Measurements from ENCODE around the gene EAPP.
A peak's percentile ranks its signal among the peaks of the same experiment; 100 is the strongest.
"Not testable (repeated sequence)": the region's sequence is repeated elsewhere in the genome, so short reads cannot be mapped to it uniquely, and the experiment has no call there.

The EAPP gene

GRCh38 chr14:34507459-34507858 lies 32.0 kb downstream of the EAPP start:
- H3K36me3 Mint-ChIP-seq (ENCODE audit: low read depth): no peaks in the 10 kb centered on the region
- H3K4me1 Mint-ChIP-seq: peaks cover 6% of the 10 kb centered on the region
- no peaks in the 10 kb centered on the region for H3K27me3 Mint-ChIP-seq (ENCODE audit: low read depth)
- H3K4me3 Mint-ChIP-seq: no peak overlapping the region
- TF ChIP-seq CTCF (IDR thresholded peaks at IDR 0.05; ENCODE audit: unreplicated experiment in 3 of 3): no peak
- H3K27ac Mint-ChIP-seq: no peak overlapping the region
- no peaks in the 10 kb centered on the region for H3K9me3 Mint-ChIP-seq

- H3K9me3 Mint-ChIP-seq; H3K27me3 Mint-ChIP-seq (ENCODE audit: low read depth); H3K27ac Mint-ChIP-seq; H3K4me3 Mint-ChIP-seq; H3K36me3 Mint-ChIP-seq (ENCODE audit: low read depth): not testable (repeated sequence)
- H3K4me1 Mint-ChIP-seq: peaks cover 12% of the 10 kb centered on the region
Measured at GRCh38 chr14:34505124-34505491, 34.4 kb downstream of the EAPP start.

GRCh38 chr14:34504027-34504426 lies 35.5 kb downstream of the EAPP start:
- H3K27ac Mint-ChIP-seq; H3K9me3 Mint-ChIP-seq; H3K27me3 Mint-ChIP-seq (ENCODE audit: low read depth); H3K36me3 Mint-ChIP-seq (ENCODE audit: low read depth); H3K4me3 Mint-ChIP-seq: not testable (repeated sequence)
- H3K4me1 Mint-ChIP-seq: peaks cover 12% of the 10 kb centered on the region

GRCh38 chr14:34502545-34503225 lies 36.8 kb downstream of the EAPP start:
- TF ChIP-seq CTCF (IDR thresholded peaks at IDR 0.05; ENCODE audit: unreplicated experiment in 3 of 3): no peak
- Mint-ChIP-seq H3K27me3 (ENCODE audit: low read depth) (no peaks in the 10 kb centered on the region), H3K9me3 (no peaks in the 10 kb centered on the region), H3K4me1 (peaks cover 12% of the 10 kb centered on the region), H3K4me3 (no peak overlapping the region), H3K27ac (peak overlapping the region; percentile 62 to 73 (median 71)), H3K36me3 (ENCODE audit: low read depth) (no peaks in the 10 kb centered on the region)

- TF ChIP-seq CTCF (IDR thresholded peaks at IDR 0.05; ENCODE audit: unreplicated experiment in 3 of 3): no peak
- Mint-ChIP-seq H3K27ac (peak overlapping the region in 2 of 3 experiments; percentile 12 to 15), H3K9me3 (no peaks in the 10 kb centered on the region), H3K27me3 (ENCODE audit: low read depth) (no peaks in the 10 kb centered on the region), H3K36me3 (ENCODE audit: low read depth) (no peaks in the 10 kb centered on the region), H3K4me1 (peaks cover 19% of the 10 kb centered on the region), H3K4me3 (no peak overlapping the region)
Measured at GRCh38 chr14:34502001-34502400, 37.5 kb downstream of the EAPP start.

GRCh38 chr14:34501004-34501580 lies 38.4 kb downstream of the EAPP start:
- no peak overlapping the region for H3K27ac Mint-ChIP-seq
- H3K27me3 Mint-ChIP-seq (ENCODE audit: low read depth): no peaks in the 10 kb centered on the region
- peaks cover 24% of the 10 kb centered on the region for H3K4me1 Mint-ChIP-seq
- no peaks in the 10 kb centered on the region for H3K9me3 Mint-ChIP-seq
- no peaks in the 10 kb centered on the region for H3K36me3 Mint-ChIP-seq (ENCODE audit: low read depth)
- H3K4me3 Mint-ChIP-seq: no peak overlapping the region
- no peak for TF ChIP-seq CTCF (IDR thresholded peaks at IDR 0.05; ENCODE audit: unreplicated experiment in 3 of 3)

Data from nephron (organoid).